Brain microvascular endothelial cell (primary cell): ENCODE results near the gene GLUL.

Experiments used
- DNase-seq: peaks from one replicate; pipeline ENCODE4 v3.0.0-alpha.2; 2020
- H3K27ac ChIP-seq: fragments of 250-450 bp; sonication (Bioruptor Pico); 2 replicates; pipeline ENCODE4 v1.5.1; 2020; ENCODE audit warnings: mild to moderate bottlenecking, moderate library complexity
- H3K27me3 ChIP-seq: fragments of 250-450 bp; sonication (Bioruptor Pico); replicated peaks from 2 replicates; pipeline ENCODE4 v1.5.1; 2020; ENCODE audit warnings: mild to moderate bottlenecking
- H3K36me3 ChIP-seq: fragments of 250-450 bp; sonication (Bioruptor Pico); replicated peaks from 2 replicates; pipeline ENCODE4 v1.5.1; 2020; ENCODE audit warnings: mild to moderate bottlenecking
- H3K4me3 ChIP-seq: 2 replicates; pipeline ENCODE4 v1.5.1; 2011; ENCODE audit warnings: low read depth, mild to moderate bottlenecking, control low read depth, low read length, moderate library complexity
- in situ Hi-C: cut with HindIII; loops from 2 replicates; pipeline ENCODE4 v1.10.0; 2017; ENCODE audit warnings: low sequenced_read_pairs, low pct_ligation_motif_present
- TF ChIP-seq, protein P1 (sequence below): IDR thresholded peaks from 2 replicates; pipeline ENCODE4 v1.5.1; 2011; ENCODE audit warnings: low read depth, mild to moderate bottlenecking, moderate library complexity, low read length, control low read depth, inconsistent platforms; ENCODE audit errors: missing control alignments

GLUL gene

DNA sequence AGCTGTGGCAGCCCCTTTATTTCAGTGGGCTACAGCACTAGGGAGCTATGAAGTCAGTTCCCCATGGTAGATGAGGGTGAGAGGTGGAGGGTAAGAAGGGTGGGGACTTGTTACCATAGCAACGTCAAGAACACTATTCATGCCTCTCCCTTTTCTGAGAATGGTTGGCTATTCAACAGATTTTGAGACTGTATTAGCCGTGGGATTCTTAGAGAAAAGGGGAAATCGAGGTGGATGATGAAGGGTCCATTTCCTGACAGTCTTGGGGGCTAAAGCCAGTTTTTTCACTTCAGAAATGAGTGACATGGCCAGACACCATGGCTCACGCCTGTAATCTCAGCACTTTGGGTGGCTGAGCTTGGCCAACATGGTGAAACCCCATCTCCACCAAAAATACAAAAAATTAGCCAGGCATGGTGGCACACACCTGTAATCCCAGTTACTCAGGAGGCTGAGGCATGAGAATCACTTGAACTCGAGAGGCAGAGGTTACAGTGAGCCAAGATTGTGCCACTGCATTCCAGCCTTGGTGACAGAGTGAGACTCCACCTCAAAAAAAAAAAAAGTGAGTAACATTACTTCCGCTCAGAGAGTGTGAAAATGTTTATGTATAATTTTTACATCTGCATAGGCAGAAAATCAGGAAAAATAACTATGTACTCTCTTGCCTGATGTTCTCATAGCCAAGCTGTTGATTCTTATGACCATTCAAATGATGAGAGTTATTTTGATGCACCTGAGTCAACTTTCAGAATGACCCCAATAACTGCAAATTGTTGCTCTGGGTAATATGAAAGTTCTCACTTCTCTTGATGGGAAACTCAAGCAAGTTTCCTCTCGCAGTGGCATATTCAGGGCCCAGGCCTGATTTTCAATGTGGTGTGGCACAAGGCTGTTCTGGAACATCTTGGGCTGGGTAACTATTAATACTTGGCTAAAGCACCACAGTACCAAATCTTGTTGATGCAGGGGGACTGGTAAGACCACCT is 35.1 kb upstream of the GLUL start:
- Histone ChIP-seq H3K36me3 (no peaks in the 10 kb centered on the region), H3K27ac (no peak overlapping the region), H3K4me3 (no peak overlapping the region), H3K27me3 (no peaks in the 10 kb centered on the region)
- no peak for DNase-seq
- TF ChIP-seq, protein P1, sequence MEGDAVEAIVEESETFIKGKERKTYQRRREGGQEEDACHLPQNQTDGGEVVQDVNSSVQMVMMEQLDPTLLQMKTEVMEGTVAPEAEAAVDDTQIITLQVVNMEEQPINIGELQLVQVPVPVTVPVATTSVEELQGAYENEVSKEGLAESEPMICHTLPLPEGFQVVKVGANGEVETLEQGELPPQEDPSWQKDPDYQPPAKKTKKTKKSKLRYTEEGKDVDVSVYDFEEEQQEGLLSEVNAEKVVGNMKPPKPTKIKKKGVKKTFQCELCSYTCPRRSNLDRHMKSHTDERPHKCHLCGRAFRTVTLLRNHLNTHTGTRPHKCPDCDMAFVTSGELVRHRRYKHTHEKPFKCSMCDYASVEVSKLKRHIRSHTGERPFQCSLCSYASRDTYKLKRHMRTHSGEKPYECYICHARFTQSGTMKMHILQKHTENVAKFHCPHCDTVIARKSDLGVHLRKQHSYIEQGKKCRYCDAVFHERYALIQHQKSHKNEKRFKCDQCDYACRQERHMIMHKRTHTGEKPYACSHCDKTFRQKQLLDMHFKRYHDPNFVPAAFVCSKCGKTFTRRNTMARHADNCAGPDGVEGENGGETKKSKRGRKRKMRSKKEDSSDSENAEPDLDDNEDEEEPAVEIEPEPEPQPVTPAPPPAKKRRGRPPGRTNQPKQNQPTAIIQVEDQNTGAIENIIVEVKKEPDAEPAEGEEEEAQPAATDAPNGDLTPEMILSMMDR: no peak
- in situ Hi-C loops: no loop called here

DNA sequence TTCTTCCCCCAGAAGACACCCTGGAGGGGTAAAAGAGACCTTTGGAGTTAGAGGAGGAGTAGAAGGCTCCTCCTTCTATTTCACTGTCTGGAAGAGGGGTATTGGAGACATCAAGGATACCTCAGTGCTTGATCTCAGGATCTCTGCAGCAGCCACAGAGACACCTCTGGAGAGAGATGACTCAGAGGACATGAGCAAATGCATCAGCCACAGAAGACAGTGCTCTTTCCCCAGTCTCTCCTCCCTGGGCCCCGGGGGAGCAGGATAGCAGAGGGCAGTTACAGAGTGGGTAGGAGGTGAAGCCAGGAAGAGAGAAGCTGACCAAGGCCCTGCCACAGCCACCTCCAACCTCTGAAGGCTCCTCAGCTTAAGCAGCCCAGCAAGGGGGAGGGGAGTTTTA is 24.2 kb upstream of the GLUL start:
- Histone ChIP-seq H3K4me3 (no peak overlapping the region), H3K27me3 (no peaks in the 10 kb centered on the region), H3K36me3 (no peaks in the 10 kb centered on the region), H3K27ac (no peak overlapping the region)
- in situ Hi-C loops: no loop called here
- DNase-seq: no peak
- TF ChIP-seq, protein P1: no peak

DNA sequence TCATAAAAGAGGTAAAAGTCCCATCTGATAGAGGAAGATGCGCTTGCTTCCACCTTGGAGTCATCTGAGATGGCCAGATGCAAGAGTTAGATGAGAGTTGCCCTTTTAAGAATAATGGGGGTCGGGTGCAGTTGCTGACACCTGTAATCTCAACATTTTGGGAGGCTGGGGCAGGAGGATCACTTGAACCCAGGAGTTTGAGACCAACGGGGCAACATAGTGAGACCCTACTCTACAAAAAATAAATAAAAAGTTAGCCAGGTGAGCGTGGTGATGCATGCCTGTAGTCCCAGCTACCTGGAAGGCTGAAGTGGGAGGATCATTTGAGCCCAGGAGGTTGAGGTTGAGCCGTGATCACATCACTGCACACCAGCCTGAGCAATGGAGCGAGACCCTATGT is 22.4 kb upstream of the GLUL start:
- no peaks in the 10 kb centered on the region for H3K36me3 ChIP-seq
- H3K4me3 ChIP-seq: no peak overlapping the region
- DNase-seq: no peak
- TF ChIP-seq, protein P1: no peak
- in situ Hi-C loops: no loop called here
- H3K27me3 ChIP-seq: no peaks in the 10 kb centered on the region
- no peak overlapping the region for H3K27ac ChIP-seq

DNA sequence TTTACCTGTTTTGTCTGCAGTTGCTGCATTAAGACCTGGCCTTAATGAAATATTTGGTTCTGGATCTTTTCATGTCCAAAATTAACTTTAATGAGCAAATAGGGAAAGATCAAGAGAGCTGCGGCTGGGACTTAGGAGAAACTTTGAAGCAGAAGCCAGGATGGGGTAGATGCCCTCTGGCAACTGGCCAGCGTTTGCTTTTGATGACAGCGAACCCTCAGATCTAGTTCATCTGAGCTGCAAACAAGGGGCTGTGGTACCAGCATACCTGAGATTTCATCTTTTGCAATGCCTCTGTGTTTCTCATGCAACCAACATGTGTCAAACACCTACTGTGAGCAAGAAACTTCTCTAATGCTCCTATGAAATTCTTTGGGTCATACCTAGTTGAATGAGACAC is 21.9 kb upstream of the GLUL start:
- H3K4me3 ChIP-seq: no peak overlapping the region
- H3K27ac ChIP-seq: no peak overlapping the region
- DNase-seq: no peak
- H3K36me3 ChIP-seq: no peaks in the 10 kb centered on the region
- no peaks in the 10 kb centered on the region for H3K27me3 ChIP-seq
- TF ChIP-seq, protein P1: no peak
- in situ Hi-C loops: no loop called here

DNA sequence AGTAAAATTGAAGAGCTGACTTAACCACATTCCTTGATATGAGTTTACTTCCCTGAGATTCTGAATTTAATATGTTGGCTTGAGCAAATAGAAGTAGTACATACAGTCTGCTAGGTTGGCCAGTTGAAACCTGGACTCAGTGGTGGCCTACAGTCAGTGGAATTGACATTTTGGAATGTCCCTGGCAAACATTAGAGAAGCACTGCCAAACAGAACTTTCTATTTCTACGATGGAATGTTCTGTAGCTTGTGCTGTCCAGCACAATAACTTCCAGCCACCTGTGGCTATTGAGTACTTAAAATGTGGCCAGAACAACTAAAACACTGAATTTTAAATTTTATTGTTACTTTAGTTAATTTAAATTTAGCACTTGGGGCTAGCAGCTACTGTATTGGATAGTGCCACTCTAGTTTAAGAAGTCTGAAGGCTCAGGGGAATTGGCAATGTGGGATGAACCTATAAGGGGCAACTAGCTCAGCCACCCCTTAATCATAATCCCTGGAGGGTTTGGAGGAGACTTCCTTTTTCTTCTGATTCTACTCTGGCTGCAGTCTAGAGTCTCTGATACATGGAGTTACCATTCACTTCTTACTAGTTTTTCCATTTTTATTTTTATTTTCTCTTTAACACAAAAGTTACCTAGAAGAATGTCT is 19.2 kb upstream of the GLUL start:
- H3K27me3 ChIP-seq: no peaks in the 10 kb centered on the region
- TF ChIP-seq, protein P1: no peak
- no peak overlapping the region for H3K27ac ChIP-seq
- no peak overlapping the region for H3K4me3 ChIP-seq
- no peak for DNase-seq
- no peaks in the 10 kb centered on the region for H3K36me3 ChIP-seq
- in situ Hi-C loops: no loop called here
